Peyer's patch (tissue), 4 donors: ENCODE results near the gene SLC17A7. TPM values are rescaled to one million over a fixed set of nuclear protein-coding genes. Genes with fewer than 3 reads are reported as not detected.

Source experiments
- DNase-seq, 3 donors: peaks; one replicate each; pipeline ENCODE4 v3.0.0-alpha.2; 2017 to 2019
- H3K27ac ChIP-seq, 4 donors: fragments of 200-600 bp; sonication (generic); one replicate each; pipeline ENCODE4 v1.5.1; 2016 to 2019
- H3K27me3 ChIP-seq, 2 donors: fragments of 200-600 bp; sonication (generic); one replicate each; pipeline ENCODE4 v1.5.1; 2019
- H3K36me3 ChIP-seq, 3 donors: fragments of 200-600 bp; sonication (generic); one replicate each; pipeline ENCODE4 v1.5.1; 2016 to 2019
- H3K4me1 ChIP-seq, 4 donors: fragments of 200-600 bp; sonication (generic); one replicate each; pipeline ENCODE4 v1.5.1; 2016 to 2019
- H3K4me3 ChIP-seq, 4 donors: fragments of 200-600 bp; sonication (generic); 1 replicate in 3 of 4; 2 replicates in 1 of 4; pipeline ENCODE4 v1.5.1; 2016 to 2019; ENCODE audit warnings: mild to moderate bottlenecking in 1 of 4
- H3K9me3 ChIP-seq, 4 donors: fragments of 200-600 bp; sonication (generic); one replicate each; pipeline ENCODE4 v1.5.1; 2016 to 2019; ENCODE audit warnings: mild to moderate bottlenecking in 1 of 4
- POLR2A ChIP-seq, 2 donors: fragments of 450-650 bp; IDR thresholded peaks; one replicate each; pipeline ENCODE4 v1.5.1; 2017; ENCODE audit warnings: antibody characterized with exemption in 2 of 2, mild to moderate bottlenecking in 2 of 2, moderate library complexity in 2 of 2
- total RNA-seq, 4 donors: library from RNA; depleted of rRNA; stranded (reverse); fragments of >200 nt; gene quantifications; one replicate each; pipeline ENCODE4 v1.1.0, GENCODE V29; 2016
- TF ChIP-seq, protein P1 (sequence below), 6 experiments: fragments of 450-650 bp in 4 of 6; fragments of 200-600 bp in 2 of 6; sonication (generic) in 1 of 6; IDR thresholded peaks; one replicate each; pipeline ENCODE4 v1.5.1; 2017 to 2019; ENCODE audit warnings: antibody characterized with exemption in 6 of 6, mild to moderate bottlenecking in 3 of 6, moderate library complexity in 1 of 6

SLC17A7 gene
- total RNA-seq, 4 donors from 2014 or later, result 1.2 to 2.0 (median 1.7) TPM; not detected in 1

DNA sequence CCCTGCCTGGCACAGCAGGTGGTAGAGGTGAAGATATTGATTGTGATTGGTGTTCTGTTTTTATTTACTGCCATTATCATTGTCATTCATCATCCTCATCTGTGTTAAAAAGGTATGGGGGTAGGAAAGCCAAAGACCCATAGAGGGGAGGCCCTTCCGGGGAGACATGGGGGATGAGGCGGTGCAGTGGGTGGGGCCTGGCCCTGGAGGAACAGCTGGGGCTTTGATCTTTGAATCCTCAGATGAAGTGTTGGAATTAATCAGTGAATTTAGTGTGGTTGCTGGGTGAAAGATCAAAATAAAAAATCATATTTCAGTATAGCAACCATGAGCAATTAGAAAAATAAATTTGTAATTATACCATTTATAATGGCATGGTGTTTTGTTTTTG, 25.5 kb downstream of the SLC17A7 start:
- TF ChIP-seq POLR2A (IDR thresholded peaks at IDR 0.05), result no peak
- TF ChIP-seq, protein P1, sequence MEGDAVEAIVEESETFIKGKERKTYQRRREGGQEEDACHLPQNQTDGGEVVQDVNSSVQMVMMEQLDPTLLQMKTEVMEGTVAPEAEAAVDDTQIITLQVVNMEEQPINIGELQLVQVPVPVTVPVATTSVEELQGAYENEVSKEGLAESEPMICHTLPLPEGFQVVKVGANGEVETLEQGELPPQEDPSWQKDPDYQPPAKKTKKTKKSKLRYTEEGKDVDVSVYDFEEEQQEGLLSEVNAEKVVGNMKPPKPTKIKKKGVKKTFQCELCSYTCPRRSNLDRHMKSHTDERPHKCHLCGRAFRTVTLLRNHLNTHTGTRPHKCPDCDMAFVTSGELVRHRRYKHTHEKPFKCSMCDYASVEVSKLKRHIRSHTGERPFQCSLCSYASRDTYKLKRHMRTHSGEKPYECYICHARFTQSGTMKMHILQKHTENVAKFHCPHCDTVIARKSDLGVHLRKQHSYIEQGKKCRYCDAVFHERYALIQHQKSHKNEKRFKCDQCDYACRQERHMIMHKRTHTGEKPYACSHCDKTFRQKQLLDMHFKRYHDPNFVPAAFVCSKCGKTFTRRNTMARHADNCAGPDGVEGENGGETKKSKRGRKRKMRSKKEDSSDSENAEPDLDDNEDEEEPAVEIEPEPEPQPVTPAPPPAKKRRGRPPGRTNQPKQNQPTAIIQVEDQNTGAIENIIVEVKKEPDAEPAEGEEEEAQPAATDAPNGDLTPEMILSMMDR (IDR thresholded peaks at IDR 0.05), result no peak
- H3K4me3 ChIP-seq, result no peak overlapping the region
- H3K27ac ChIP-seq, result no peak overlapping the region
- H3K4me1 ChIP-seq, result no peaks in the 10 kb centered on the region
- DNase-seq, result no peak
- H3K27me3 ChIP-seq, result peaks cover 0 to 7% of the 10 kb centered on the region in 2 donors
- H3K36me3 ChIP-seq, result no peaks in the 10 kb centered on the region
- H3K9me3 ChIP-seq, result no peaks in the 10 kb centered on the region

- H3K27me3 ChIP-seq, result peaks cover 0 to 3% of the 10 kb centered on the region in 2 donors
- TF ChIP-seq, protein P1 (IDR thresholded peaks at IDR 0.05), result no peak
- TF ChIP-seq POLR2A (IDR thresholded peaks at IDR 0.05), result no peak
Measured at GRCh38 chr19:49415102-49415809, 26.1 kb downstream of the SLC17A7 start.

DNA sequence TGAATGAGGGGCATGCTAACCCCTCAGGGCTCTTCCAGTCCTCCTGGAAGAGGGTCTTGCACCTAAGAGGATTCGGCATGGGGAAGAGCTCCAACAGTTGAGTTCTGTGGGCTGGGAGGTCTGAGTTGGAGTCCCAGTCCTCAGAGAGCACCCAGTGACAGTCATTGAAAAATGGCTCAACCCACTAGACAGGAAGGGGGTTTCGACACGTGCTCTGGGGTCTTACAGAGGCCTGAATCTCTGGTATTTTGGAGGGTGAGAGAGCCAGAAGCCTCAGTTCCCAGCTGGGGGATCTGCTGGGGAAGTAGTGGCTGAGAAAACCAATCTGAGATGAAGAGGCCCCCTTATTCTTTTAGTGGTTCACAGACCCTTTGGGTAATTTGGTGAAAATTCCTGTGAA, 27.1 kb downstream of the SLC17A7 start:
- no peaks in the 10 kb centered on the region for H3K9me3 ChIP-seq
- H3K27ac ChIP-seq, result no peak overlapping the region
- H3K36me3 ChIP-seq, result no peaks in the 10 kb centered on the region
- no peak for TF ChIP-seq POLR2A (IDR thresholded peaks at IDR 0.05)
- TF ChIP-seq, protein P1 (IDR thresholded peaks at IDR 0.05), result no peak
- H3K27me3 ChIP-seq, result no peaks in the 10 kb centered on the region
- H3K4me1 ChIP-seq, result peaks cover 0 to 7% (median 2%) of the 10 kb centered on the region in 4 donors
- H3K4me3 ChIP-seq, result no peak overlapping the region
- DNase-seq, result no peak

More at GRCh38 chr19:49415102-49415809, 26.1 kb downstream of the SLC17A7 start:
- Histone ChIP-seq H3K4me1 (no peaks in the 10 kb centered on the region), H3K27ac (no peak overlapping the region), H3K9me3 (no peaks in the 10 kb centered on the region), H3K36me3 (no peaks in the 10 kb centered on the region), H3K4me3 (no peak overlapping the region)
- DNase-seq, result no peak

GRCh38 chr19:49413348-49413747, 28.0 kb downstream of the SLC17A7 start:
- Histone ChIP-seq H3K4me1 (peaks cover 0 to 14% (median 4%) of the 10 kb centered on the region in 4 donors), H3K36me3 (no peaks in the 10 kb centered on the region), H3K4me3 (no peak overlapping the region), H3K27me3 (no peaks in the 10 kb centered on the region), H3K27ac (no peak overlapping the region), H3K9me3 (no peaks in the 10 kb centered on the region)
- DNase-seq, result no peak
- no peak for TF ChIP-seq POLR2A (IDR thresholded peaks at IDR 0.05)
- TF ChIP-seq, protein P1 (IDR thresholded peaks at IDR 0.05), result no peak

DNA sequence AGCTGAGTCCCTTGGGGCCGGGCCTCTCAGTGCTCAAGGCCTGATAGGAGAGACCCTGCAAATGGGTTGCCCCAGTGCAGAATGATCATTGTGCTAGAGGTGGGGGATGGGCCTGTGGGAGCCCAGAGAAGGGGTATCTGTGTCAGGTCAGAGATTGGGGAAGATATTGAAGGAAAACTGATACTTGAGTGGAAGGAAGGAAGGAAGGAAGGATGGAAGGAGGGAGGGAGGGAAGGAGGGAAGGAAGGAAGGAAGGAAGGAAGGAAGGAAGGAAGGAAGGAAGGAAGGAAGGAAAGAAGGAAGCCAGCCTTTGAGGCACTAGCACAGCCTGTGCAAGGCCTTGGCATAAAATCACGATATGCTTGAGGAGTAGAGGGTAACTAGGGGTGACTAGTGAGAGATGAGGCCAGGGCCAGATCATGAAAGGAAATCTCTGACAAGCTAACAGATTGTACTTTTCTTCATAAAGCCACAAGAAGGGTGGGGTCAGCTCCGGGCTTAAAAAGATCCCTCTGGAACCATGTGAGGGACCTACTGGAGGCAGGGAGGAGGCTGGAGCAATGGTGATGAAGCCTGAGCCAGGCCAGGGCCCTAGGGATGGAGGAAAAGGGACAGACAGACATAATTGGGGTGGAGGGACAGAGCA, 29.5 kb downstream of the SLC17A7 start:
- Histone ChIP-seq H3K4me3 (no peak overlapping the region), H3K9me3 (no peaks in the 10 kb centered on the region), H3K27ac (no peak overlapping the region), H3K36me3 (no peaks in the 10 kb centered on the region), H3K27me3 (no peaks in the 10 kb centered on the region), H3K4me1 (peaks cover 0 to 14% (median 4%) of the 10 kb centered on the region in 4 donors)
- no peak for TF ChIP-seq POLR2A (IDR thresholded peaks at IDR 0.05)
- TF ChIP-seq, protein P1 (IDR thresholded peaks at IDR 0.05), result no peak
- DNase-seq, result no peak
